PC-9 (cell line): Measurements from ENCODE around the gene RRP1. TPM values are rescaled to one million over a fixed set of nuclear protein-coding genes. Genes with fewer than 3 reads are reported as not detected.

Experiments
- BruUV-seq: library from RNA; stranded (reverse); fragments of 400-500 nt; replicated peaks from 2 replicates; lab custom pipeline; 2021; lab: Mats Ljungman, UMichigan
- CTCF ChIA-PET: fragments of 300-600 bp; sonication (Branson Sonifier 250); formaldehyde crosslinking; loops from one replicate; lab custom pipeline; 2022; ENCODE audit warnings: antibody characterized with exemption; lab: Charles Lee
- POLR2A ChIA-PET: fragments of 300-600 bp; sonication (Branson Sonifier 250); formaldehyde crosslinking; loops from one replicate; lab custom pipeline; 2022; ENCODE audit warnings: antibody characterized with exemption; ENCODE audit not compliant: unreplicated experiment; lab: Charles Lee
- DNase-seq, 2 experiments: peaks; one replicate each; pipeline versions ENCODE4 v3.0.0 to v3.0.0-alpha.2; 2015 to 2022; ENCODE audit warnings: mixed read lengths in 1 of 2
- H2AFZ ChIP-seq: fragments of 200-600 bp; sonication (generic); 2 replicates; pipeline ENCODE4 v1.8.1; 2017; ENCODE audit warnings: antibody characterized with exemption
- H3F3A ChIP-seq: fragments of 200-600 bp; sonication (generic); 2 replicates; pipeline ENCODE4 v1.8.1; 2017; ENCODE audit warnings: antibody characterized with exemption, mild to moderate bottlenecking, low read depth; ENCODE audit not compliant: insufficient read depth
- H3K27ac ChIP-seq: fragments of 200-600 bp; sonication (generic); 2 replicates; pipeline ENCODE4 v1.6.1; 2016; ENCODE audit warnings: mixed run types
- H3K27me3 ChIP-seq: fragments of 200-600 bp; sonication (generic); 2 replicates; pipeline ENCODE4 v1.6.1; 2016; ENCODE audit warnings: low read depth, mixed run types; ENCODE audit not compliant: insufficient read depth
- H3K36me3 ChIP-seq: fragments of 200-600 bp; sonication (generic); 2 replicates; pipeline ENCODE4 v1.6.1; 2016; ENCODE audit warnings: low read depth, mixed run types
- H3K4me1 ChIP-seq: fragments of 200-600 bp; sonication (generic); replicated peaks from 2 replicates; pipeline ENCODE4 v1.6.1; 2016; ENCODE audit warnings: mixed run types; ENCODE audit not compliant: insufficient read depth
- H3K4me2 ChIP-seq: fragments of 200-600 bp; sonication (generic); 2 replicates; pipeline ENCODE4 v1.6.1; 2017; ENCODE audit warnings: mixed run types
- H3K4me3 ChIP-seq: fragments of 200-600 bp; sonication (generic); 2 replicates; pipeline ENCODE4 v1.6.1; 2016; ENCODE audit warnings: mixed run types
- H3K79me2 ChIP-seq: fragments of 200-600 bp; sonication (generic); 2 replicates; pipeline ENCODE4 v1.6.1; 2017; ENCODE audit warnings: low read depth, mixed run types
- H3K9me2 ChIP-seq: fragments of 200-600 bp; sonication (generic); 2 replicates; pipeline ENCODE4 v1.8.1; 2017; ENCODE audit warnings: mild to moderate bottlenecking; ENCODE audit not compliant: insufficient read depth
- H3K9me3 ChIP-seq: fragments of 200-600 bp; sonication (generic); 2 replicates; pipeline ENCODE4 v1.8.1; 2016; ENCODE audit warnings: low read depth; ENCODE audit not compliant: insufficient read depth
- H4K20me1 ChIP-seq: fragments of 200-600 bp; sonication (generic); 2 replicates; pipeline ENCODE4 v1.8.1; 2017; ENCODE audit not compliant: insufficient read depth
- CTCF ChIP-seq: fragments of 200-600 bp; sonication (generic); conservative IDR thresholded peaks from 2 replicates; pipeline ENCODE4 v1.6.1; 2017; ENCODE audit warnings: mixed run types, antibody characterized with exemption, mild to moderate bottlenecking, moderate library complexity
- EZH2 ChIP-seq: fragments of 200-600 bp; sonication (generic); IDR thresholded peaks from 2 replicates; pipeline ENCODE4 v1.8.0; 2017; ENCODE audit warnings: antibody characterized with exemption, low read depth
- intact Hi-C: fragments of 100-400 bp; cut with micrococcal nuclease; formaldehyde crosslinking; loops from one replicate; pipeline ENCODE4 v1.10.0; 2022; ENCODE audit not compliant: unreplicated experiment
- total RNA-seq: library from RNA; stranded (reverse); gene quantifications from 2 replicates; pipeline ENCODE4 v1.2.3, GENCODE V29; 2021

RRP1 gene
- total RNA-seq, 1 experiment from 2014 or later, result 24.9 TPM

DNA sequence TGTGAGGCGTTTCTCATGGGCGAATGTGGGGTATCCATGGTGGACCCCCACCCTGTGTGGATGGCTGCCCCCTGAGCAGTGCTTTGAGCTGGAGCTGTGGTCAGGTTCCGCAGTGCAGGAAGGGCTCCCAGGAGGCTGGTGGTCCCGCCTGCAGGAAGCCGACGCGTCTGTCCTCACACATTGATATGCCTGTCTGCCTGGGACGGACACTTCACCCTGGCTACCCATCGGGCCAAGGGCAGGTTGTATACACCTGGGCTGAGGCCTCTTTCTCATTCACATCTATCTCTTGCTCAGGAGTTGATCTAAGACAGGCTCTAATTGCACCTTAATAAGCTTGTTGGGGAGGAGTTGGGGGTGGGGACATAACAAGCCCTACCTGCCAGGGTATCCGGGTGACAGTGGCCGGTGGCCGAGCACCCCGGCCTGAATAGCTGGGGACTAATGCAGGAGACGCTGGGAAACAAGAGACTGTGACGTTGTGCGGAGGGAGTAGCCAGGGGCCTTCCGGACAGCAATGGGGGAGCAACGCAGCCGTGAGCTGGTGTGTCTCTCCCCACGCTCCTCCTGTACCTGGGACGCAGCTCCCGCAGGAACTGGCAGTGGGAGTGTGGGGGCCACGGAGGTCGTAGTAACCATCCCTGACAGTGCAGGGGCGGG, 48.8 kb upstream of the RRP1 start:
- Histone ChIP-seq H3K4me1 (no peaks in the 10 kb centered on the region), H3K36me3 (no peaks in the 10 kb centered on the region), H3K9me3 (no peaks in the 10 kb centered on the region), H2AFZ (no peak overlapping the region), H4K20me1 (peaks cover 8% of the 10 kb centered on the region; the same call in 1 of the 2 replicates), H3K27me3 (no peaks in the 10 kb centered on the region), H3K4me3 (no peak overlapping the region), H3K79me2 (peaks cover 17% of the 10 kb centered on the region; the same call in 1 of the 2 replicates), H3F3A (peaks cover 13% of the 10 kb centered on the region; the same call in 1 of the 2 replicates), H3K9me2 (no peaks in the 10 kb centered on the region), H3K4me2 (no peak overlapping the region), H3K27ac (no peak overlapping the region)
- peak; percentile 64 to 65 for DNase-seq
- ChIA-PET POLR2A (interaction anchor here (0.6 to 0.7 kb wide), 2 partner anchors 32 to 847 kb away, joined by 3 to 5 read pairs; partner anchors contain the start of gene NDUFV3), CTCF (no interaction called here)
- no TSS peak for BruUV-seq
- intact Hi-C loops, result no loop called here
- TF ChIP-seq CTCF, result no peak
- no peak for TF ChIP-seq EZH2

GRCh38 chr21:43741423-43742096, 47.8 kb upstream of the RRP1 start:
- DNase-seq, result no peak
- Histone ChIP-seq H2AFZ (no peak overlapping the region), H4K20me1 (peaks cover 8% of the 10 kb centered on the region; the same call in 1 of the 2 replicates), H3K36me3 (no peaks in the 10 kb centered on the region), H3K79me2 (0 out of 2 replicates have a peak, but pooled peaks cover 9% of the 10 kb centered on the region), H3K9me2 (no peaks in the 10 kb centered on the region), H3K27ac (no peak overlapping the region), H3K4me1 (no peaks in the 10 kb centered on the region), H3K9me3 (no peaks in the 10 kb centered on the region), H3K27me3 (no peaks in the 10 kb centered on the region), H3F3A (peaks cover 13% of the 10 kb centered on the region; the same call in 1 of the 2 replicates), H3K4me3 (no peak overlapping the region), H3K4me2 (no peak overlapping the region)
- ChIA-PET POLR2A (interaction anchor here (0.6 kb wide), 1 partner anchor 31 kb away, joined by 3 read pairs; no protein-coding TSS in a partner anchor), CTCF (no interaction called here)
- BruUV-seq, result no TSS peak
- TF ChIP-seq EZH2 (no peak), CTCF (no peak)
- intact Hi-C loops, result no loop called here

- H3K36me3 ChIP-seq, result no peaks in the 10 kb centered on the region
- BruUV-seq, result no TSS peak
- no peaks in the 10 kb centered on the region for H3K4me1 ChIP-seq
These were observed 45.4 kb upstream of the RRP1 start for GRCh38 chr21:43743947-43744346.

More at GRCh38 chr21:43743947-43744346, 45.4 kb upstream of the RRP1 start:
- H2AFZ ChIP-seq, result no peak overlapping the region
- peaks cover 11% of the 10 kb centered on the region; the same call in 1 of the 2 replicates for H3F3A ChIP-seq
- H3K27ac ChIP-seq, result no peak overlapping the region
- no peak for DNase-seq
- H3K9me2 ChIP-seq, result no peaks in the 10 kb centered on the region
- peaks cover 4% of the 10 kb centered on the region; the same call in 1 of the 2 replicates for H4K20me1 ChIP-seq
- ChIA-PET POLR2A (no interaction called here), CTCF (no interaction called here)
- intact Hi-C loops, result no loop called here
- TF ChIP-seq EZH2, result no peak
- TF ChIP-seq CTCF, result no peak
- no peaks in the 10 kb centered on the region for H3K9me3 ChIP-seq
- H3K79me2 ChIP-seq, result 0 out of 2 replicates have a peak, but pooled peaks cover 9% of the 10 kb centered on the region
- H3K4me2 ChIP-seq, result no peak overlapping the region
- H3K27me3 ChIP-seq, result no peaks in the 10 kb centered on the region
- no peak overlapping the region for H3K4me3 ChIP-seq
